ENCODE measurements around the gene YAP1.
A peak's percentile ranks its signal among the peaks of the same experiment; 100 is the strongest.

Gene YAP1

GRCh38 chr11:102108734-102109440 is 1.4 kb upstream of the YAP1 start:
- TF ChIP-seq, protein P1, sequence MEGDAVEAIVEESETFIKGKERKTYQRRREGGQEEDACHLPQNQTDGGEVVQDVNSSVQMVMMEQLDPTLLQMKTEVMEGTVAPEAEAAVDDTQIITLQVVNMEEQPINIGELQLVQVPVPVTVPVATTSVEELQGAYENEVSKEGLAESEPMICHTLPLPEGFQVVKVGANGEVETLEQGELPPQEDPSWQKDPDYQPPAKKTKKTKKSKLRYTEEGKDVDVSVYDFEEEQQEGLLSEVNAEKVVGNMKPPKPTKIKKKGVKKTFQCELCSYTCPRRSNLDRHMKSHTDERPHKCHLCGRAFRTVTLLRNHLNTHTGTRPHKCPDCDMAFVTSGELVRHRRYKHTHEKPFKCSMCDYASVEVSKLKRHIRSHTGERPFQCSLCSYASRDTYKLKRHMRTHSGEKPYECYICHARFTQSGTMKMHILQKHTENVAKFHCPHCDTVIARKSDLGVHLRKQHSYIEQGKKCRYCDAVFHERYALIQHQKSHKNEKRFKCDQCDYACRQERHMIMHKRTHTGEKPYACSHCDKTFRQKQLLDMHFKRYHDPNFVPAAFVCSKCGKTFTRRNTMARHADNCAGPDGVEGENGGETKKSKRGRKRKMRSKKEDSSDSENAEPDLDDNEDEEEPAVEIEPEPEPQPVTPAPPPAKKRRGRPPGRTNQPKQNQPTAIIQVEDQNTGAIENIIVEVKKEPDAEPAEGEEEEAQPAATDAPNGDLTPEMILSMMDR (IDR thresholded peaks at IDR 0.05; ENCODE audit: extremely low read depth, insufficient read depth, missing control alignments), result no peak
- DNase-seq (ENCODE audit: low spot score), result no peak
- in situ Hi-C loops (cut with MboI; ENCODE audit: low pct_unique_long_range_greater_than_20kb, low sequenced_read_pairs, unreplicated experiment), result no loop called here

DNA sequence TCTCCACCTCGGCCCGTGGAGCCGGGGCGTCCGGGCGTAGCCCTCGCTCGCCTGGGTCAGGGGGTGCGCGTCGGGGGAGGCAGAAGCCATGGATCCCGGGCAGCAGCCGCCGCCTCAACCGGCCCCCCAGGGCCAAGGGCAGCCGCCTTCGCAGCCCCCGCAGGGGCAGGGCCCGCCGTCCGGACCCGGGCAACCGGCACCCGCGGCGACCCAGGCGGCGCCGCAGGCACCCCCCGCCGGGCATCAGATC is 439 bp downstream of the YAP1 start:
- TF ChIP-seq, protein P1 (IDR thresholded peaks at IDR 0.05; ENCODE audit: extremely low read depth, insufficient read depth, missing control alignments), result no peak
- DNase-seq (ENCODE audit: low spot score), result no peak
- in situ Hi-C loops (cut with MboI; ENCODE audit: low pct_unique_long_range_greater_than_20kb, low sequenced_read_pairs, unreplicated experiment), result no loop called here

DNA sequence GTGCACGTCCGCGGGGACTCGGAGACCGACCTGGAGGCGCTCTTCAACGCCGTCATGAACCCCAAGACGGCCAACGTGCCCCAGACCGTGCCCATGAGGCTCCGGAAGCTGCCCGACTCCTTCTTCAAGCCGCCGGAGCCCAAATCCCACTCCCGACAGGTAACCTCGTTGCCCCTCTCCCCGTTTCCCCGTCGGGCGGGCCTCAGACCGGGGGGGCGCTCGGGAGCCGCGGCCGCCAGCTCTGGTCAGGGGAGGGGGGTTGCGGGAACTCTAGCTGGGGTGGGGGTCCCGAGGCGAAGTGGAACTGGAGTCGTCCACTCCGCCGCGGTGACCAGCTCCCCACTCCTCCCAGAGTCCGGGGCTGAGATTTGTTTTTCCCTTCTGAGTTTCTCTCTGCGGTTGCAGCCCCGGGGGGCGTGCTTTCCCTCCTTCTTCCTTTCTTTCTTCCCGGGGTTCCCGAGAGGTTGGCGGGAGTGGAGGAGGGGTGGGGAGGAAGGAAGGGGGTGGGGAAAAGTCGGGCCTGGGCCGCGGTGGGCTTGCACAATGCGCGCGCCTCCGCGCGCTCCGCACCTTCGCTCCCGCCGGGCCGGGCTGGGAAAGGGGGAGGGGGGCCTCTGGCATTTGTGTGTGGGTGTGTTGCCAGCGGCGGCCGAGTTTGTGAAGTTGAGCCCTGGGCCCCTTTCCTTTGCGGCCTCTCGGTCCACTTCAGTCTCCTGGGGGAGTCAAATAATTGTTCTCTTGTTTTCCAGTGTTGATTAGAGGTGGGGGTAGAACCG is 952 bp downstream of the YAP1 start:
- peak; percentile 47 for DNase-seq (ENCODE audit: low spot score)
- in situ Hi-C loops (cut with MboI; ENCODE audit: low pct_unique_long_range_greater_than_20kb, low sequenced_read_pairs, unreplicated experiment), result no loop called here
- TF ChIP-seq, protein P1 (IDR thresholded peaks at IDR 0.05; ENCODE audit: extremely low read depth, insufficient read depth, missing control alignments), result no peak

DNA sequence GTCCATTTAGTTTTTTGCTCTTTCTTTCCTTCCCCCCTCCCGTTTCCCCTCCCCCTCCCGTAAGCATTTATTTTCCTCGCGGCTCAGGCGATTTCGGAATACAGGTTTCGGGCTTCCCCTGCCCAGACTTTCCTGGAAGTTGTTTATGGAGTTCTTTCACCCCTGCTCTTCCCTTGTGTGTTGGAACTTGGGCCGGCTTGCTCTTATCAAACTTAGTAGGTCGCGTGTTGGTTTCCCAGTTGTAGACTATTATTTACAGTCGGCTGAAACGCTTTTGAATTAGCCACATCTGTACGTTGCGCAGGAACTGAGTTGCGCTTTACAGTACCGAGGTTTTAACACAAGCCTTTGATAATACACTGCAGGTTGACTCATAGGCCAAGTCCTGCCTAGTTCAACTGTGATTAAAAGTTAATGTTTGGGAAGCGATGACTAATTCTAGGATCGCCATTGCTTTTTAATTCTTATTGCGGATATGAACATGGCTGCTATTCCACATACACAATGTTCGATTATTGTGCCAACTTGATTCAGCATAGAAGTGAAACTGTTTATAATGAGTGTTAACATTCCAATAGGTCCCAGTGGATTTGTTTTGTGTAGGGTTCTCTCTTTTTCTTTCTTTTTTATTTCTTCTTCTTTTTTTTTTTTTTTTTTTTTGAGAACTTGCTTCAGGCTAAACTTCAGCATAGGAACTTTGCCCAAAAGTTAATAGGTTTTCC is 1.7 kb downstream of the YAP1 start:
- no peak for DNase-seq (ENCODE audit: low spot score)
- TF ChIP-seq, protein P1 (IDR thresholded peaks at IDR 0.05; ENCODE audit: extremely low read depth, insufficient read depth, missing control alignments), result no peak
- in situ Hi-C loops (cut with MboI; ENCODE audit: low pct_unique_long_range_greater_than_20kb, low sequenced_read_pairs, unreplicated experiment), result no loop called here

GRCh38 chr11:102112509-102112821 is 2.2 kb downstream of the YAP1 start:
- in situ Hi-C loops (cut with MboI; ENCODE audit: low pct_unique_long_range_greater_than_20kb, low sequenced_read_pairs, unreplicated experiment), result no loop called here
- TF ChIP-seq, protein P1 (IDR thresholded peaks at IDR 0.05; ENCODE audit: extremely low read depth, insufficient read depth, missing control alignments), result no peak
- DNase-seq (ENCODE audit: low spot score), result no peak

DNA sequence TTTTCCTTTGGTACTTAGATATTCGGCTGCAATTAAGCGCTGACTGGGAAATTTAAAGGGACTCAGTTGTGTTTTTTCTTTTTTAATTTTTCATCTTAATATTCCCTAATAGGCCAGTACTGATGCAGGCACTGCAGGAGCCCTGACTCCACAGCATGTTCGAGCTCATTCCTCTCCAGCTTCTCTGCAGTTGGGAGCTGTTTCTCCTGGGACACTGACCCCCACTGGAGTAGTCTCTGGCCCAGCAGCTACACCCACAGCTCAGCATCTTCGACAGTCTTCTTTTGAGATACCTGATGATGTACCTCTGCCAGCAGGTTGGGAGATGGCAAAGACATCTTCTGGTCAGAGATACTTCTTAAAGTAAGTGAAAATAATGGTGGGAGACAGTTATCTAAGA is 3.8 kb downstream of the YAP1 start:
- TF ChIP-seq, protein P1 (IDR thresholded peaks at IDR 0.05; ENCODE audit: extremely low read depth, insufficient read depth, missing control alignments), result no peak
- in situ Hi-C loops (cut with MboI; ENCODE audit: low pct_unique_long_range_greater_than_20kb, low sequenced_read_pairs, unreplicated experiment), result no loop called here
- no peak for DNase-seq (ENCODE audit: low spot score)

Measured in GM13977 (cell line).